H9 (cell line): ENCODE results near the gene LFNG. TPM values are rescaled to one million over a fixed set of nuclear protein-coding genes. Genes with fewer than 3 reads are reported as not detected.

Experiments used
- DNase-seq: peaks from one replicate; pipeline ENCODE4 v3.0.0-alpha.2; 2017
- H2AFZ ChIP-seq: one replicate; pipeline ENCODE4 v1.6.1; 2013; ENCODE audit warnings: mild to moderate bottlenecking, low read length, control low read depth, moderate library complexity
- H2AK5ac ChIP-seq: 2 replicates; pipeline ENCODE4 v1.6.1; 2013; ENCODE audit warnings: low read length, control low read depth, mixed read lengths; ENCODE audit not compliant: insufficient read length
- H2BK120ac ChIP-seq: one replicate; pipeline ENCODE4 v1.6.1; 2013; ENCODE audit warnings: low read depth, mild to moderate bottlenecking, low read length, control low read depth, inconsistent platforms; ENCODE audit not compliant: poor library complexity, severe bottlenecking
- H2BK12ac ChIP-seq: 2 replicates; pipeline ENCODE4 v1.6.1; 2013; ENCODE audit warnings: low read length, control low read depth, mixed read lengths, low read depth; ENCODE audit not compliant: insufficient read length
- H2BK15ac ChIP-seq: 2 replicates; pipeline ENCODE4 v1.6.1; 2013; ENCODE audit warnings: low read depth, low read length, control low read depth
- H2BK20ac ChIP-seq: one replicate; pipeline ENCODE4 v1.6.1; 2013; ENCODE audit warnings: low read depth, mild to moderate bottlenecking, low read length, control low read depth, inconsistent platforms; ENCODE audit not compliant: poor library complexity, severe bottlenecking
- H2BK5ac ChIP-seq: 2 replicates; pipeline ENCODE4 v1.6.1; 2013; ENCODE audit warnings: low read length, control low read depth, mixed read lengths; ENCODE audit not compliant: insufficient read length
- H3K14ac ChIP-seq: 2 replicates; pipeline ENCODE4 v1.6.1; 2013; ENCODE audit warnings: low read length, control low read depth; ENCODE audit not compliant: insufficient read depth
- H3K18ac ChIP-seq: 2 replicates; pipeline ENCODE4 v1.6.1; 2013; ENCODE audit warnings: low read depth, mild to moderate bottlenecking, mixed read lengths, low read length, control low read depth; ENCODE audit not compliant: insufficient read length
- H3K23ac ChIP-seq: 2 replicates; pipeline ENCODE4 v1.6.1; 2013; ENCODE audit warnings: low read length, control low read depth, mixed read lengths, low read depth; ENCODE audit not compliant: insufficient read length
- H3K23me2 ChIP-seq: 2 replicates; pipeline ENCODE4 v1.6.1; 2013; ENCODE audit warnings: low read depth, mild to moderate bottlenecking, mixed read lengths, low read length, control low read depth; ENCODE audit not compliant: insufficient read length, poor library complexity, severe bottlenecking
- H3K27ac ChIP-seq: 2 replicates; pipeline ENCODE4 v1.5.1; 2013; ENCODE audit warnings: low read length, control low read depth, mixed read lengths, low read depth; ENCODE audit not compliant: insufficient read length
- H3K27me3 ChIP-seq: 2 replicates; pipeline ENCODE4 v1.6.1; 2013; ENCODE audit warnings: low read length, control low read depth, inconsistent platforms; ENCODE audit not compliant: insufficient read depth
- H3K4ac ChIP-seq: 2 replicates; pipeline ENCODE4 v1.6.1; 2013; ENCODE audit warnings: low read depth, mild to moderate bottlenecking, control low read depth, inconsistent platforms, low read length, moderate library complexity
- H3K4me1 ChIP-seq: 2 replicates; pipeline ENCODE4 v1.6.1; 2013; ENCODE audit warnings: low read length, control low read depth, inconsistent platforms; ENCODE audit not compliant: insufficient read depth
- H3K4me2 ChIP-seq: 2 replicates; pipeline ENCODE4 v1.6.1; 2013; ENCODE audit warnings: low read length, control low read depth, mixed read lengths; ENCODE audit not compliant: insufficient read length, insufficient read depth
- H3K56ac ChIP-seq: 2 replicates; pipeline ENCODE4 v1.6.1; 2013; ENCODE audit warnings: low read depth, mild to moderate bottlenecking, mixed read lengths, low read length, control low read depth; ENCODE audit not compliant: insufficient read length
- H3K79me1 ChIP-seq: 2 replicates; pipeline ENCODE4 v1.6.1; 2013; ENCODE audit warnings: low read depth, mild to moderate bottlenecking, moderate library complexity, low read length, control low read depth, inconsistent platforms; ENCODE audit not compliant: insufficient read depth, poor library complexity, severe bottlenecking
- H3K79me2 ChIP-seq: 2 replicates; pipeline ENCODE4 v1.6.1; 2013; ENCODE audit warnings: low read length, control low read depth, inconsistent platforms; ENCODE audit not compliant: insufficient read depth
- H3K9ac ChIP-seq: 2 replicates; pipeline ENCODE4 v1.6.1; 2013; ENCODE audit warnings: low read length, control low read depth, mixed read lengths; ENCODE audit not compliant: insufficient read length; ENCODE audit errors: extremely low read depth
- H3K9me3 ChIP-seq: one replicate; pipeline ENCODE4 v1.6.1; 2013; ENCODE audit warnings: low read depth, low read length, inconsistent platforms; ENCODE audit not compliant: control insufficient read depth
- H3T11ph ChIP-seq: one replicate; pipeline ENCODE4 v1.6.1; 2013; ENCODE audit warnings: mild to moderate bottlenecking, low read length, control low read depth, inconsistent platforms
- H4K20me1 ChIP-seq: one replicate; pipeline ENCODE4 v1.6.1; 2013; ENCODE audit not compliant: control insufficient read depth, insufficient read length, insufficient read depth
- H4K5ac ChIP-seq: 2 replicates; pipeline ENCODE4 v1.6.1; 2013; ENCODE audit warnings: low read depth, mild to moderate bottlenecking, mixed read lengths, low read length, control low read depth; ENCODE audit not compliant: insufficient read length
- H4K8ac ChIP-seq: replicated peaks from 2 replicates; pipeline ENCODE4 v1.6.1; 2013; ENCODE audit warnings: low read length, control low read depth, mixed read lengths, low read depth; ENCODE audit not compliant: insufficient read length
- H4K91ac ChIP-seq: 2 replicates; pipeline ENCODE4 v1.6.1; 2013; ENCODE audit warnings: low read depth, mild to moderate bottlenecking, moderate library complexity, mixed read lengths, low read length, control low read depth; ENCODE audit not compliant: insufficient read length
- H3K27ac Mint-ChIP-seq, 3 experiments: 2 replicates in 2 of 3; 3 replicates in 1 of 3; pipeline ENCODE4 v1.8.0; 2020 to 2021; ENCODE audit warnings: mixed read lengths in 3 of 3, mild to moderate bottlenecking in 1 of 3, moderate library complexity in 1 of 3
- H3K27me3 Mint-ChIP-seq: 2 replicates; pipeline ENCODE4 v1.8.0; 2021; ENCODE audit warnings: low read depth, mild to moderate bottlenecking, moderate library complexity, mixed read lengths
- H3K36me3 Mint-ChIP-seq, 3 experiments: 2 replicates in 2 of 3; 3 replicates in 1 of 3; pipeline ENCODE4 v1.8.0; 2020 to 2021; ENCODE audit warnings: low read depth in 3 of 3, mixed read lengths in 3 of 3; ENCODE audit not compliant: insufficient read depth in 1 of 3
- H3K4me1 Mint-ChIP-seq, 2 experiments: 2 replicates each; pipeline ENCODE4 v1.8.0; 2020; ENCODE audit warnings: mixed read lengths in 2 of 2
- H3K4me3 Mint-ChIP-seq, 2 experiments: 2 replicates in 1 of 2; 3 replicates in 1 of 2; pipeline ENCODE4 v1.8.0; 2020 to 2021; ENCODE audit warnings: mild to moderate bottlenecking in 2 of 2, mixed read lengths in 2 of 2, moderate library complexity in 1 of 2
- H3K9me3 Mint-ChIP-seq, 2 experiments: 2 replicates in 1 of 2; 3 replicates in 1 of 2; pipeline ENCODE4 v1.8.0; 2020; ENCODE audit warnings: mild to moderate bottlenecking in 2 of 2, mixed read lengths in 2 of 2, moderate library complexity in 1 of 2
- WGBS: extraction: QIAGEN DNeasy Blood & Tissue Kit; methylation state at CpG from one replicate; pipeline ENCODE4 v1.1.7; 2013; ENCODE audit warnings: missing lambda C conversion rate, low lambda C conversion rate, mixed read lengths; ENCODE audit not compliant: insufficient read length; ENCODE audit errors: extremely low coverage; 5-methylcytosine and 5-hydroxymethylcytosine counted together
- total RNA-seq: library from RNA; stranded (reverse); gene quantifications from 2 replicates; pipeline ENCODE4 v1.2.1, GENCODE V29; 2021
- TF ChIP-seq, protein P1 (sequence below): fragments of 200-600 bp; sonication (generic); conservative IDR thresholded peaks from 3 replicates; pipeline ENCODE4 v1.8.0; 2021; ENCODE audit warnings: antibody characterized with exemption, mild to moderate bottlenecking

LFNG gene
- total RNA-seq, 1 experiment from 2014 or later: 52.9 TPM

DNA sequence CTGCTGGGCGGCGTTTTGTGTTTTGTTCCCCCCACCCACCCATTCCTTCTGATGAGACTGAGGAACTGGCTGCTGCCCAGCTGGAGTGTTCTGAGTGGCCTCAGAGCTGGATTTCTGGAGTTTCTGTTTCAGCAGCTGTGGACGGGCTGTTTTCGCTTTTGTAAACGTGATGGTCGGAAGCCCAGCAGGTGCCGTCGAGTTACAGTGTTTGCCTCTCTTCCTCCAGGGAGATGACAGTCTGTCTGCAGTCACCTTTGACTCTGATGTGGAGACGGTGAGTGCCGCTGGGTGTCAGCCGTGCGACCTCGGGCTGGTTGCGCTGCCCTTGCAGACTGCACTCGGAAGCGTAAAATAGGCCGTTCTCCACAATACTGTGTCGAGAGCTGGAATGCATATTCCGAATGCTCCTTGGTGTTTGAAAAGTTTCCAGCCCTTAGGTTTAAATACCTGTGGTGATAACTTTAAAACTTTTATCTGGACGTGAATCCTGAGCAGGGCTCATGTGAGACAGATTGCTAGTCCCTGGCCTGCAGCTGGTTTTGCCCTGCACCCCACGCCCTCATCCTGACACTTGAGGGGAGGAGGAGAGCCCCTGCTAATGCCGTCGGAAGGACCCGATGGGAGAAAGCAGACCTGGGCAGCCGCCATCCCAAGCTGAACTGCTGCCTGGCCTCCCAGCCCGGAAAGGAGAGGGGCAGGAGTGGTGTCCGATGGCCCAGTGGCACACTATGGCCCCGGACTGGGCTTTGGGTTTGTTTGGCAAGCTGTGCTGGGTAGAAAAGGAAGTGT lies 47.5 kb downstream of the LFNG start:
- Histone ChIP-seq H3K23ac (no peak overlapping the region), H3K23me2 (no peaks in the 10 kb centered on the region), H2BK12ac (no peak overlapping the region), H3K9me3 (no peaks in the 10 kb centered on the region), H2AFZ (no peak overlapping the region), H2BK120ac (no peak overlapping the region), H3K18ac (no peak overlapping the region), H3K79me2 (no peaks in the 10 kb centered on the region), H3K56ac (no peak overlapping the region), H3K4ac (no peak overlapping the region), H3K4me1 (no peaks in the 10 kb centered on the region), H3K4me2 (no peak overlapping the region), H2AK5ac (no peak overlapping the region), H2BK20ac (no peak overlapping the region), H3K14ac (no peak overlapping the region), H4K20me1 (no peaks in the 10 kb centered on the region), H4K5ac (no peak overlapping the region), H3K27me3 (no peaks in the 10 kb centered on the region), H4K91ac (no peak overlapping the region), H2BK5ac (no peak overlapping the region), H3K9ac (no peak overlapping the region), H3T11ph (no peak overlapping the region), H3K79me1 (no peaks in the 10 kb centered on the region), H4K8ac (no peak overlapping the region), H3K27ac (no peak overlapping the region), H2BK15ac (no peak overlapping the region)
- WGBS: no CpG with 5 or more reads among the region's 28 CpGs
- DNase-seq: no peak
- Mint-ChIP-seq H3K36me3 (peaks cover 0 to 5% (median 2%) of the 10 kb centered on the region in 3 experiments; a peak in 3 of 7 replicates), H3K4me1 (peaks cover 9 to 15% of the 10 kb centered on the region in 2 experiments), H3K9me3 (no peaks in the 10 kb centered on the region), H3K27me3 (no peaks in the 10 kb centered on the region), H3K27ac (no peak overlapping the region), H3K4me3 (no peak overlapping the region)
- TF ChIP-seq, protein P1, sequence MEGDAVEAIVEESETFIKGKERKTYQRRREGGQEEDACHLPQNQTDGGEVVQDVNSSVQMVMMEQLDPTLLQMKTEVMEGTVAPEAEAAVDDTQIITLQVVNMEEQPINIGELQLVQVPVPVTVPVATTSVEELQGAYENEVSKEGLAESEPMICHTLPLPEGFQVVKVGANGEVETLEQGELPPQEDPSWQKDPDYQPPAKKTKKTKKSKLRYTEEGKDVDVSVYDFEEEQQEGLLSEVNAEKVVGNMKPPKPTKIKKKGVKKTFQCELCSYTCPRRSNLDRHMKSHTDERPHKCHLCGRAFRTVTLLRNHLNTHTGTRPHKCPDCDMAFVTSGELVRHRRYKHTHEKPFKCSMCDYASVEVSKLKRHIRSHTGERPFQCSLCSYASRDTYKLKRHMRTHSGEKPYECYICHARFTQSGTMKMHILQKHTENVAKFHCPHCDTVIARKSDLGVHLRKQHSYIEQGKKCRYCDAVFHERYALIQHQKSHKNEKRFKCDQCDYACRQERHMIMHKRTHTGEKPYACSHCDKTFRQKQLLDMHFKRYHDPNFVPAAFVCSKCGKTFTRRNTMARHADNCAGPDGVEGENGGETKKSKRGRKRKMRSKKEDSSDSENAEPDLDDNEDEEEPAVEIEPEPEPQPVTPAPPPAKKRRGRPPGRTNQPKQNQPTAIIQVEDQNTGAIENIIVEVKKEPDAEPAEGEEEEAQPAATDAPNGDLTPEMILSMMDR: no peak
